HepG2 (cell line): ENCODE measurements around the gene PLOD3. TPM values are rescaled to one million over a fixed set of nuclear protein-coding genes. Genes with fewer than 3 reads are reported as not detected.
A peak's percentile ranks its signal among the peaks of the same experiment; 100 is the strongest.

Source experiments
- ARNT ChIP-seq: fragments of 450-650 bp; IDR thresholded peaks from 2 replicates; pipeline ENCODE4 v1.6.1; 2017
- HOXA3 ChIP-seq: sonication (generic); formaldehyde crosslinking; IDR thresholded peaks from 2 replicates; pipeline ENCODE4 v1.5.0; 2020; ENCODE audit warnings: missing genetic modification reagents
- KLF12 ChIP-seq: sonication (generic); formaldehyde crosslinking; IDR thresholded peaks from 2 replicates; pipeline ENCODE4 v1.4.0; 2020; ENCODE audit warnings: missing genetic modification reagents, borderline replicate concordance
- MXD4 ChIP-seq: IDR thresholded peaks from 2 replicates; pipeline ENCODE4 v1.6.1; 2016; ENCODE audit warnings: mild to moderate bottlenecking, missing biosample characterization, missing genetic modification reagents
- NR3C1 ChIP-seq: sonication (generic); formaldehyde crosslinking; IDR thresholded peaks from 2 replicates; pipeline ENCODE4 v1.4.0; 2020; ENCODE audit warnings: missing genetic modification reagents
- SMAD3 ChIP-seq: sonication (generic); formaldehyde crosslinking; IDR thresholded peaks from 2 replicates; pipeline ENCODE4 v1.4.0; 2020; ENCODE audit warnings: missing genetic modification reagents
- UBTF ChIP-seq: sonication (generic); formaldehyde crosslinking; IDR thresholded peaks from 2 replicates; pipeline ENCODE4 v1.4.0; 2020; ENCODE audit warnings: mild to moderate bottlenecking, missing genetic modification reagents
- ZBTB3 ChIP-seq: sonication (generic); formaldehyde crosslinking; IDR thresholded peaks from 2 replicates; pipeline ENCODE4 v1.4.0; 2020; ENCODE audit warnings: low read depth, mild to moderate bottlenecking, moderate library complexity, missing genetic modification reagents, borderline replicate concordance
- ZBTB42 ChIP-seq: sonication (generic); formaldehyde crosslinking; IDR thresholded peaks from 2 replicates; pipeline ENCODE4 v1.5.0; 2020; ENCODE audit warnings: mild to moderate bottlenecking, missing genetic modification reagents
- ZFYVE20 ChIP-seq: sonication (generic); formaldehyde crosslinking; IDR thresholded peaks from 2 replicates; pipeline ENCODE4 v1.8.0; 2023; ENCODE audit warnings: low read depth, mild to moderate bottlenecking, moderate library complexity, missing genetic modification reagents, borderline replicate concordance
- ZNF225 ChIP-seq: sonication (generic); formaldehyde crosslinking; IDR thresholded peaks from 2 replicates; pipeline ENCODE4 v1.4.0; 2020; ENCODE audit warnings: mild to moderate bottlenecking, missing genetic modification reagents
- ZNF280D ChIP-seq: sonication (generic); formaldehyde crosslinking; IDR thresholded peaks from 2 replicates; pipeline ENCODE4 v1.5.1; 2020; ENCODE audit warnings: mild to moderate bottlenecking, missing genetic modification reagents
- ZNF317 ChIP-seq: sonication (generic); formaldehyde crosslinking; IDR thresholded peaks from 2 replicates; pipeline ENCODE4 v1.5.0; 2020; ENCODE audit warnings: mild to moderate bottlenecking, missing genetic modification reagents
- ZNF569 ChIP-seq: sonication (generic); formaldehyde crosslinking; IDR thresholded peaks from 2 replicates; pipeline ENCODE4 v1.5.0; 2020; ENCODE audit warnings: mild to moderate bottlenecking, missing genetic modification reagents, moderate library complexity, borderline replicate concordance
- ZNF646 ChIP-seq: sonication (generic); formaldehyde crosslinking; IDR thresholded peaks from 2 replicates; pipeline ENCODE4 v1.9.0; 2021; ENCODE audit warnings: mild to moderate bottlenecking, missing genetic modification reagents
- ZSCAN29 ChIP-seq: sonication (generic); formaldehyde crosslinking; conservative IDR thresholded peaks from 2 replicates; pipeline ENCODE4 v1.4.0; 2020; ENCODE audit warnings: mild to moderate bottlenecking, missing genetic modification reagents
- polyA plus RNA-seq, 8 experiments: library from polyadenylated mRNA; depleted of rRNA in 3 of 8; stranded (reverse) in 7 of 8; unstranded in 1 of 8; fragments of >200 nt; fragmentation: Illumina TruSeq in 4 of 8; extraction: Trizol in 4 of 8; gene quantifications; 2 replicates each; pipeline versions ENCODE4 v1.2.1 to v1.2.3, GENCODE V29; 2011 to 2016; ENCODE audit warnings: low read depth in 4 of 8, missing spikeins in 1 of 8, mixed read lengths in 1 of 8; ENCODE audit not compliant: insufficient read depth in 1 of 8
- total RNA-seq, 5 experiments: library from RNA; depleted of rRNA; stranded (reverse); fragments of >200 nt; fragmentation: Illumina TruSeq; extraction: Trizol; gene quantifications; 2 replicates each; pipeline ENCODE4 v1.2.3, GENCODE V29; 2016; ENCODE audit warnings: low read depth in 1 of 5

The PLOD3 gene
- total and polyA plus RNA-seq, 2 of the 13 experiments (the other 11 are each of a cell fraction or from before 2014, with no cell fraction given), result 65.8 to 67.4 TPM

- TF ChIP-seq UBTF (CRISPR knock-in tag), result peak; percentile 67; the same call in 1 of the 2 replicates
- TF ChIP-seq ZNF646 (CRISPR knock-in tag), result no peak
- TF ChIP-seq ZFYVE20 (CRISPR knock-in tag), result peak; percentile 93; the same call in 1 of the 2 replicates
- peak; percentile 97 for TF ChIP-seq ZNF280D (CRISPR knock-in tag)
- peak; percentile 98 for TF ChIP-seq MXD4 (CRISPR knock-in tag)
- TF ChIP-seq ZNF225 (CRISPR knock-in tag), result peak; percentile 96; the same call in 1 of the 2 replicates
- no peak for TF ChIP-seq ZSCAN29
- peak; percentile 93; the same call in 1 of the 2 replicates for TF ChIP-seq ZBTB42 (CRISPR knock-in tag)
- peak; percentile 97 for TF ChIP-seq KLF12 (CRISPR knock-in tag)
- peak; percentile 91 for TF ChIP-seq HOXA3
- TF ChIP-seq SMAD3 (CRISPR knock-in tag), result peak; percentile 99
- TF ChIP-seq ZNF569 (CRISPR knock-in tag), result no peak
- TF ChIP-seq ARNT, result no peak
- no peak for TF ChIP-seq NR3C1 (CRISPR knock-in tag)
- TF ChIP-seq ZNF317 (CRISPR knock-in tag), result peak; percentile 94
- TF ChIP-seq ZBTB3 (CRISPR knock-in tag), result no peak; the same call in 1 of the 2 replicates
These were observed 52.1 kb downstream of the PLOD3 start, which contains the start of gene VGF (continued) for GRCh38 chr7:101165075-101165957.
